ENCODE measurements around the gene CIRBP.

Gene CIRBP

DNA sequence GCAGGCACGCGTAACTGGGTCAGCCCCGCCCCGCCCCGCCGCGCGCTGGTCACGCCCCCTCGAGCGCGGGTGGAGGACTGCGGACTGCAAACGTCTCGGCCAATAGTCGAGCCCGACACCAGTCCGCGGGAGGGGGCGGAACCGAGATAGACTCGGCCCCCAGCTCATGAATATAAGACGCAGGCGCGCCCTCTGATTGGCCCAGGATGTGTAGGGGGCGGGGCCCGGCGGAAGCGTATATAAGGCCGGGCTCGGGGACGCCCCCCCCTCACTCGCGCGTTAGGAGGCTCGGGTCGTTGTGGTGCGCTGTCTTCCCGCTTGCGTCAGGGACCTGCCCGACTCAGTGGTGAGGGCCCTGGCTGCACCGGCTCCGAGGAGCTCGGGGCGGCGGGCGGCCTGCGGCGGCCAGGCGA lies at the start of gene CIRBP:
CIRBP (plus strand) TSS at position 268 of the 413 bp plus-strand sequence. CDS start 1,602 bp downstream, outside the sequence.
- DNase-seq: peak; percentile 98 to 99

DNA sequence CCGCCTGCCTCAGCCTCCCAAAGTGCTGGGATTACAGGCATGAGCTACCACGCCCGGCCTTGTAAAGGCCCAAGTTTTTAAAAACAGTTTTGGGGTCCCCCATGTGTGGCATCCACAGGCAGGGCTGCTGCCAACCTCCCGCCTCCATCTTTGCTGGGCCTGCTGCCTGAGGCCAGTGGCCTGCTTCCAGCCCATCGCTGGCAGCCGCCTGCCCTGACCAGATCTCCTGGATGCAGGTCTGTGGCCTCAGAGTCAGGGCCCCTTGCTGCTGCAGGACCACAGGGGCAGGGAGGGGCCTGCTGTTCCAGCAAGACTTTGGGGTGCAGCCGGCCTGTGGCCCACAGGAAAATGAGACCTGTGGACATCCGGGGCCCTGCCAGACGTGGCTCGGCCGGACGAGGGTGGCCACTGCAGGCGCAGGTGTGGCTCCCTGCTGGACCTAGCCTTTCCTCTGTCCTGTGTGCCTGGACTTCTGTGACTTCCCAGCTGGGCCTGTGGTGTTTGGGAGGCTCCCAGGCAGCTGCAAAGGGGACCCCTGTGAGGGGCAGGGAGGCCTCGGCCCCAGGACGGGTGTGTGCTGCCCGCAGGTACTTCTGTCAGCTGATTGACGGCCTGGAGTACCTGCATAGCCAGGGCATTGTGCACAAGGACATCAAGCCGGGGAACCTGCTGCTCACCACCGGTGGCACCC lies 49.2 kb upstream of the CIRBP start:
- DNase-seq: no peak

DNA sequence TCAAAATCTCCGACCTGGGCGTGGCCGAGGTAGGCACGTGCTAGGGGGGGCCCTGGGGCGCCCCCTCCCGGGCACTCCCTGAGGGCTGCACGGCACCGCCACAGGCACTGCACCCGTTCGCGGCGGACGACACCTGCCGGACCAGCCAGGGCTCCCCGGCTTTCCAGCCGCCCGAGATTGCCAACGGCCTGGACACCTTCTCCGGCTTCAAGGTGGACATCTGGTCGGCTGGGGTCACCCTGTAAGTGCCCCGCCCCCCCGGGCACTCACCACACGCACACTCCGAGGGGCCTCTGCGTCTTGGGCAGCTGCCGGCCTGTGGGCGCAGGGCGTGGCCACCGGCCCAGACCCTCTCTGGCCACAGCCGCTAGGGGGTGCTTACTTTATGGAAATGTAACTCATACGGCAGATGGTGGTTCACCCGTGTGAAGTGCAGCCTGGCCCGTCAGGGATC lies 48.6 kb upstream of the CIRBP start:
- peak; percentile 70 to 86 for DNase-seq

DNA sequence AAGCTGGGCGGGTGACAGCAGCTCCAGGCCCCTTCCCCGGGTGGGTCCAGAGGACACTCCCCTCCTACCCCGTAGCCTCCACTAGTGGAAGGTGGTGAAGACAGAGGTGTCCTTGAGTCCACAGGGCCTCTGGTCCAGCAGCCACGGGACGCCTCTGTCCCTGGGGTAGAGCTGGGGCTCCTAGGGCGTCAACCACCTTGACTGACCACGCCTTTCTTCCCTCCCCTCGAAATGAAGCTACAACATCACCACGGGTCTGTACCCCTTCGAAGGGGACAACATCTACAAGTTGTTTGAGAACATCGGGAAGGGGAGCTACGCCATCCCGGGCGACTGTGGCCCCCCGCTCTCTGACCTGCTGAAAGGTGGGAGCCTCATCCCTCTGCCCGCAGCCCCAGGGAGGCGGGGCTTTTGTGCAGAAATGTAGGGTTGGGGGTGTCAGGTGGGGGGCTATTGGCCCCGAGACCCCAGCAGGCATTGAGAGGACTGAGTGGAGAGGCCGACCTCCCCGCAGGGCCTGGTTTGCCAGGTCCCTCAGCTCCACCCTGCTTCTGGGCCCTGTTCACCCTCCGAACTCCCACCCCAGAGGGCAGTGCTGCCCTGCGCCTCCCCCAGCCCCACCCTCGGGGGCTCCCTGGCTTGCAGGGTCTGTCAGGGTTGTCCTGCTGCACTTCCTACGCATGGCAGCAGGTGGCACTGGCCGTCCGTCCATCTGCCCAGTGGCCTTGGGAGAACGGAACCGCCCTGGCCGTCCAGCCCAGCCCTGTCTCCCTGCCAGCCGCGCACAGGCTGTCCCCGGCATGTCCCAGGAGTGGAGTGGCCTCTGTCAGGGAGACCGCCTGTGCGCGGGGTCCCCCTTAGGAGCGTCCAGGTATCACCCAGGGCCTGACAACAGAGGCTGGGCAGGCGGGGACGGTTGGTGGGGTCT lies 47.9 kb upstream of the CIRBP start:
- peak in 1 of 2 experiments; percentile 34 for DNase-seq

DNA sequence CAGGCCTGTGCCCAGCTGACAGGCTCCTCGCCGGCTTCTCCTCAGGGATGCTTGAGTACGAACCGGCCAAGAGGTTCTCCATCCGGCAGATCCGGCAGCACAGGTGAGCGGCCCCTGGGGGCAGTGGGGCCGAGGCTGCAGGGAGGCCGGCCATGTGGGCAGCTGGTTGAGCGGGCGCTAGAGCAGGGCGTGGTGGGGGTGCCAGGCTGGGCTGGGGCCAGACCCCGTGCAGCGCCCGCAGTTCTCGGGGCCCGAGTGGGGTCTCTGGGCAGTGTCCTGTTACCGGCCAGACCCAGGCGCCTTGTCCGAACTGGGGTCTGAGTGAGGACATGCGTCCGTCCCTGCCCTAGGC lies 47.3 kb upstream of the CIRBP start:
- no peak for DNase-seq

DNA sequence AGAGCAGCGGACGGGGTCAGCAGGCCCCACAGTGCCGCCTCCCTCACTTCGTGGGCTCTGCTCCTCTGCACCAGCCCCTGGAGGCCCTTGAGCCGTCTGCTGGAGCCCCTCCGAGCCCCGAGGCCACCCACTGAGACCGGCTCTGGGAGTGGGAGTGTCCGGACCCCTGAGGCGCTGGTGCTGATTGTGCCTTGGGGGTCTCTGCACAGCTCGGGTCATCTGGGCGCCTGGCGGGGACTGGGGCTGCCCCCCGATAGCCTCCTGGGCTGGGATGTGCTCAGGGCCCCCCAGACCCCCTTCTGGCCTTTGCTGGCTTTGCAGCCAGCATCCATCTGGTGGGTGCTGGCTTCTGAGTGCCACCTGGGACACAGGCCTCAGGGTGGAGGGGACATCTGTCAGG lies 46.7 kb upstream of the CIRBP start:
- peak in 1 of 2 experiments; percentile 61 for DNase-seq

DNA sequence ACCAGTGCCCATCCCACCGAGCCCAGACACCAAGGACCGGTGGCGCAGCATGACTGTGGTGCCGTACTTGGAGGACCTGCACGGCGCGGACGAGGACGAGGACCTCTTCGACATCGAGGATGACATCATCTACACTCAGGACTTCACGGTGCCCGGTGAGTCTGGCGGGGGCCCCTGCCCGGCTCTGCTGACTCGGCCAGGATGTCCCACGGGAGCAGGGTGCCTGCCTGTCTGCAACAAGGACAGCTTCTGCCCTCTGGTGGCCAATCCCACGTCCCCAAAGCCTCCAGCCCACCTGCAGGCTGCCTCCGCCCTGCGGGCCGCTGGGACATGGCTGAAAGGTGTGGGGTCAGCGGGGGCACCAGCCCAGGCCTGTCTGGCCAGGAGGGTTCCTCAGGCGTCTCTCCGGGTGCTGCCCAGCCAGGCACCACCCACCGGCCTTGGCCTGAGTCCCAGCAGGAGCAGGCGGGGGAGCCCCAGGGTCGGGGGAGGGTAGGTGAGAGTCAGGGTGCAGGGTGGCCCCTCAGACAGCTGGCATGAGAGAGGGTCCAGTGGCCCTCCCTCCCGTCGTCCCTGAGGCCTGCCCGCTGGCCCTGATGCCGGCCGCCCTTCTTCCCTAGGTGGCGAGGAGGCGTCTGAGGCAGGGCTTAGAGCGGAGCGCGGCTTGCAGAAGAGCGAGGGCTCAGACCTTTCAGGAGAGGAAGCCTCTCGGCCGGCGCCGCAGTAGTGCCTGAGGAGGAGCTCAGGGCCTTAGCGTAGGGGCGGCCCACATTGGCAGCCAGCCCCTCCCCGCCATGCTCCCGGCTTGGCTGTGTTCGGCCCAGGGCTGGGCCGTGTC lies 45.9 kb upstream of the CIRBP start:
- peak in 1 of 2 experiments; percentile 37 for DNase-seq

DNA sequence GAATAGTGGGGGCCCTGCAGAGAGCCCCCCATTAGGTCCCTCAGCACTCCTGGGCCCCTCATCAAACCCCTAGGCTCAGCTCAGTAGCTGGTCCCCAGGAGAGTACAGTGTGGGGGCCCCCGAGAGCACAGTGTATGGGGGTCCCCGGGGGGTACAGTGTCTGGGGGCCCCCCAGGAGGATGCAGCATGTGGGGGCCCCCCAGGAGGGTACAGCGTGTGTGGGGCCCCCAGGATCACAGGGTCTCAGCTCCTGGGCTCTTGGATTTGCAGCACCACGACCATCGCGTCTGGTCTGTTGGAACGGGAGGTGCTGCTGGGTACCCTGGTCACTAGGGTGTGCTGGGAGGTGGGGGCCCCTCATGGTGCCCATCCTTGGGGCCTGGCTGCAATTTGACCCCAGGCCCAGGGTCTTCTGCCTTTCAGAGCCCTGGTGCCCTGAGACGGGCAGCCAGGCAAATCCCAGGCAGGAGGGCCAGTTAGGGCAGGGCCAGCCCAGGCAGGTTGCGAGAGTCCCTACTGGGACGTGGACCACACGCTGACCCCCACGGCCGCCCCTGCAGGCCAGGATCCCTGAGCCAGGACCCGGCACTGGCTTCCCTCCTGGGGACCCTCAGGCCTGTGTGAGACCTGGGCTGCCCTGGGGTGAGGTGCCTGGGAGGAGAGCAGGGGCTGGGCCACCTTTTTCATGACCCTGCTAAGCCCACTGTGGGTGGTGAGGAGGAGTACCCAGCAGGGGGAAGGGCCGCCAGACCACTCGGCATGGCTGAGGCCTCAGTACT lies 44.9 kb upstream of the CIRBP start:
- no peak for DNase-seq

DNA sequence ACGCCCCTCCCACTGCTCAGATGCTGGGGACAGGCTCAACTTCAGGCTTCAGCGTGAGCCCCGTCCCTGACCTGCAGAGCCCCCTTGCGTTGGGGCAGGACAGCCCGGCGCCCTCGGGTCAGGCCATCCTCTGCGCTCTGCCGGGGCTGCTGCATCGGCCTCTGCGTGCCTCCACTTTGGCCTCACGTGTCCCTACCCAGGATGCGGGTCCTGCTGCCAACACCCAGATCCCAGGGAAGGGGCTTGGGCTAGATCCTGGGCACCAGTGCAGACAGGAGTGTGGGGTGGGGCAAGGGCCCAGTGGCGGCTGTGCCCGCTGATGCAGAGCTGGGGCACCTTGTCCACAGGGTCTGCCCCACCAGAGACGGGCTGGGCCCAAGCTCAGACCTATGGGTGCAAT lies 44.3 kb upstream of the CIRBP start:
- DNase-seq: no peak

DNA sequence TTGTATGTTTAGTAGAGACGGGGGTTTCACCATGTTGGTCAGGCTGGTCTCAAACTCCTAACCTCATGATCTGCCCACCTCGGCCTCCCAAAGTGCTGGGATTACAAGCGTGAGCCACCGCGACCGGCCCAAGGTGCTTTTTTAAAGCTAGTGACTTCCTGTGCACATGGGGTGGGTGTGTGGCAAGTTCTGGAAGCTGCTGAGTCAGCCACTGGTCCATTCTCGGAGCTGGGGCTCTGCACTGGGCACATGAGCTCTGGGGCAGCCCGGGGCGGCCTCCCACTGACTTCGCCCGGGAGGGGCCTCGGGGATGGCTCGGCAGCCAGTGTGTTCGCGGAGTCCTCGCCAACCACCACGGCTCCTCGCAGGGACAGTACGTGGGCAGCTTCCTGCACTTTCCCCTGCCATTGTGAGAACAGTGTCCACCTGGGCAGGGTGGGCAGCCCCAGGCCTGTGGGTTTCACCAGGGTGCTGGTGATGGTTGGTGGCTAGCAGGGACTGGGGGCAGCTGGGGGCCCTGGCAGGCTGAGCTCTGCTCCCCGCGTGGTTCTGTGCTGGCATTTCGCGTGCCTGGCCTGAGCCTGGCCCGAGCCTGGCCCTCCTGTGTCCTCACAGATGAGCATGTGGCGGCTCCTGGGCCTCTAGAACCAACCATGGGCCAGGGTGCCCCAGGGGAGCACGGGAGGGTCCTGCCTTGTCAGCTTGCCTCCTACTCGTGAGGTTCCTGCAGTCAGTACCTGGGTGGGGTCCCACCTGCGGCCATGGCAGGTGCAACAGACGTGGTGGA lies 43.5 kb upstream of the CIRBP start:
- DNase-seq: no peak

DNA sequence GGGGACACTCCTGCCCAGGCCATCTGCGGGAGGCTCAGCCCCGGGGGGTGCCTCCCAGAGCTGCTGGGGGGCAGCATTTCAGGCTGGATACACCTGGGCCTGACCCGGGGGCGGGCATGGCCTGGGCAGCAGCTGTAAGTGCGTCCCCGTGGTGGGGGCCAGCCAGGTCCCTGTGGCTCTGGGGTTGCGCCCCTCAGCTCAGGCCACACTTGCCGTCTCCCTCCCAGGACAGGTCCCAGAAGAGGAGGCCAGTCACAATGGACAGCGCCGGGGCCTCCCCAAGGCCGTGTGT lies 43.0 kb upstream of the CIRBP start:
- no peak for DNase-seq

DNA sequence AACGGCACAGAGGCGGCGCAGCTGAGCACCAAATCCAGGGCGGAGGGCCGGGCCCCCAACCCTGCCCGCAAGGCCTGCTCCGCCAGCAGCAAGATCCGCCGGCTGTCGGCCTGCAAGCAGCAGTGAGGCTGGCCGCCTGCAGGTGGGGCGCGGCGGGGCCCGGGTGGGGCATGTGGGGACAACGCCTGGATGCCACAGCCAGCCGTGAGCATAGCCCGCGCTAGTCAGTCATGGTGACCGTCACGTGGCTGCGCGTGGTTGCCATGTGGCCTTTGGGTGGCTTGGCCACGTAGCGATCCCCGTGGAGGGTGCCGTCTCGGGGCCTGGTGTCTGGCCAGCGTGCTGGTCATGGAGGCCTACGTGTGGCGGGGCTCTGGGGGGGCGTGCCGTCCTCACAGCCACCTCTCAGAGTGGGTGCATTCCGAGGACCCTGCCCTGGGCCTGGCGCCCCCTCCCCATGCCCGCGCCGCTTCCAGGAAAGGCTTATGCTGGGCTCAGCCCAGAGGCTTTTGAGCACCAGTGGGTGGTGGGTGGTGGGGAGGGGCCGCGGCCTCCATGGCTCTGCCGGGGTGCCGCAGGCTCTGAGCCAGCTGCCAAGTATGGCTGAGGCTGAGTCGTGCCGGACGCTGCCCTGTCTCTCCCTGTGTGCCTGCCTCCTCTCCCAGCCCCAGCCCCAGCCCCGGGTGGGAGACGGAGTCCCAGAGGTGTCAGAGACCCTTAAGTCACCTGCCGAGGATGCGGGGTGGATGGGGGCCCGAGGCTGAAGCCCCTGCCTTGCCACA lies 42.4 kb upstream of the CIRBP start:
- no peak for DNase-seq

DNA sequence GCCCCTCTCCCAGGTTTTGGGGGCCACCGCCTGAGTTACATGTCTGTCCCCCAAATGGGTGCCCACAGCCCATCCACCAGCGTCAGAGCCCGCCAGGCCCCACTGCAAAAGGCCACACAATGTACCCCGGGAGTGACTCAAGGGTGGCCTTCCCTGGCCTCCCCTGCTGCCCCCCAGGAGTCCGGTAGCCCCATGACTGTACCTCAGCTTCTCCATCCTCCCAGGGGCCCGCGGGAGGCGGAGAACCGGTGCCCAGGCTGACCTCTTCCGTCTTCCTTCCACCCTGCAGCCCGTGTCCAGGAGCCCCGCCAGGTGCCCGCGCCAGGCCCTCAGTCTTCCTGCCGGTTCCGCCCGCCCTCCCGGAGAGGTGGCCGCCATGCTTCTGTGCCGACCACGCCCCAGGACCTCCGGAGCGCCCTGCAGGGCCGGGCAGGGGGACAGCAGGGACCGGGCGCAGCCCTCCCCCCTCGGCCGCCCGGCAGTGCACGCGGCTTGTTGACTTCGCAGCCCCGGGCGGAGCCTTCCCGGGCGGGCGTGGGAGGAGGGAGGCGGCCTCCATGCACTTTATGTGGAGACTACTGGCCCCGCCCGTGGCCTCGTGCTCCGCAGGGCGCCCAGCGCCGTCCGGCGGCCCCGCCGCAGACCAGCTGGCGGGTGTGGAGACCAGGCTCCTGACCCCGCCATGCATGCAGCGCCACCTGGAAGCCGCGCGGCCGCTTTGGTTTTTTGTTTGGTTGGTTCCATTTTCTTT lies 41.7 kb upstream of the CIRBP start:
- DNase-seq: no peak

DNA sequence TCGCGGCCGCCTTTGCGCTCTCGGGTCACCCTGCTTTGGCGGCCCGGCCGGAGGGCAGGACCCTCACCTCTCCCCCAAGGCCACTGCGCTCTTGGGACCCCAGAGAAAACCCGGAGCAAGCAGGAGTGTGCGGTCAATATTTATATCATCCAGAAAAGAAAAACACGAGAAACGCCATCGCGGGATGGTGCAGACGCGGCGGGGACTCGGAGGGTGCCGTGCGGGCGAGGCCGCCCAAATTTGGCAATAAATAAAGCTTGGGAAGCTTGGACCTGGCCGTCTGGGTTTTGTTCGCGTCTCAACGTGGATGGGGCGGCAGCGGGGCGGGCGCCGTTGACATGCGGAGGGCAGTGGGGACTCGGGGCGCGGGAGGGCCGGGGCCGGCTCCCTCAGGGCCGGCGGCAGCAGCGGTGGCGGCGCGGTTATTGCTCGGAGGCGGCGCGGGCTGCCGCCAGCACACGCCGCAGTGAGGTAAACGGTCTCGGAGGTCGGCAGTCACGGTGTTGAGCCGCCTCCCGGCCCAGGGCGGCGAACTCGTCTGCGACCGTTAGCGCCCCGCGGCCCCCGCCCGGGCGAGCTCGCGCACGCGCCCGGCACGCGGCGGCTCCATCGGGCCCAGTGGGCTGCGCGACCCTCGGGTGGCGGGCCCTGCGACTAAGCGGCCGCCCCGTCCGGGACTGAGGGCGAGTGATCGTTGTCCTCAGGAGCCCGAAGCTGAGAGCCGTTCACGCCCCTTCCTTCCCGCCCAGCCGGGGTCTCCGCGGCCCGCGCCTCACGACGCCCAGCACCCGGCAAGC lies 40.8 kb upstream of the CIRBP start:
- no peak for DNase-seq

DNA sequence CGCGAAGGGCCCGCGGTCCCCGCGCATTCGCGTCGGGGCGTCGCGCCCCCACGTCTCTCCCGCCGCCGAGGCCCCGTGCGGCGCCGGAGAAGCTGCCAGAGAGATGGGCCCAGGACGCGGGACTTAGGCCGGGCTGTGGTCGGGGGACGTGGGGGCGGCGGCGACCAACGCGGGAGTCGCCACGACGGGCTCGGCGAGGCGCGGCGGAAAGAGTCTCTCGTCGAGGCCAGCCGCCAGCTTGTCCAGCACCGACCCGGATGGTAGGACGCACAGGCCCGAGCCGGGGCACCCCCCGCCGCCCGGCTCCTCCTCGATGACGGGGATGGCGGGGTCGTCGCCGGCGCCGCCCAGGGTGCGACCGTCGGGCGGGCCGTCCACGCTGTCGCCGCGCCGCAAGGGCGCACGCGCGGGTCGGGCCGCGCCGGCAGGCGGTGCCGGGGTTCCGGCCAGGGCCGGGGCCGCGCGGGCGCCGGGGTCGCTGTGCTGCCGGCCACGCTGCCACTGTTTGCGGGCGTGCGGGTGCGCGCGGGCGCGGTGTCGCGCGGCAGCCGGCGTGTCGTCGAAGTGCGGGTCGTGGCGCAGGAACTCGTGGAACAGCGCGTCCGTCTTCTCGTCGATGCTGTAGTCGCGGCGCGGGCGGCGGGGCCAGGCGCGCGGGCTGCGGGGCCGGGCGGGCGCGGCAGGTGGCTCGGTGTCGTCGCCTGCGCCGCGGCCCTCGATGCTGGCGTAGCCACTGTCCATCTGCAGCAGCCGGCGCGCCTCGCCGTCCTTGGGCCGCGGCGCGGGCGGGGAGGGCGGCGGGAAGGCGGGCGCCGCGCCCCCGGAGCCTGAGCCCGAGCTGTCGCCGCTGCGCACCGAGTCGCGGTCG lies 39.8 kb upstream of the CIRBP start:
- no peak for DNase-seq

DNA sequence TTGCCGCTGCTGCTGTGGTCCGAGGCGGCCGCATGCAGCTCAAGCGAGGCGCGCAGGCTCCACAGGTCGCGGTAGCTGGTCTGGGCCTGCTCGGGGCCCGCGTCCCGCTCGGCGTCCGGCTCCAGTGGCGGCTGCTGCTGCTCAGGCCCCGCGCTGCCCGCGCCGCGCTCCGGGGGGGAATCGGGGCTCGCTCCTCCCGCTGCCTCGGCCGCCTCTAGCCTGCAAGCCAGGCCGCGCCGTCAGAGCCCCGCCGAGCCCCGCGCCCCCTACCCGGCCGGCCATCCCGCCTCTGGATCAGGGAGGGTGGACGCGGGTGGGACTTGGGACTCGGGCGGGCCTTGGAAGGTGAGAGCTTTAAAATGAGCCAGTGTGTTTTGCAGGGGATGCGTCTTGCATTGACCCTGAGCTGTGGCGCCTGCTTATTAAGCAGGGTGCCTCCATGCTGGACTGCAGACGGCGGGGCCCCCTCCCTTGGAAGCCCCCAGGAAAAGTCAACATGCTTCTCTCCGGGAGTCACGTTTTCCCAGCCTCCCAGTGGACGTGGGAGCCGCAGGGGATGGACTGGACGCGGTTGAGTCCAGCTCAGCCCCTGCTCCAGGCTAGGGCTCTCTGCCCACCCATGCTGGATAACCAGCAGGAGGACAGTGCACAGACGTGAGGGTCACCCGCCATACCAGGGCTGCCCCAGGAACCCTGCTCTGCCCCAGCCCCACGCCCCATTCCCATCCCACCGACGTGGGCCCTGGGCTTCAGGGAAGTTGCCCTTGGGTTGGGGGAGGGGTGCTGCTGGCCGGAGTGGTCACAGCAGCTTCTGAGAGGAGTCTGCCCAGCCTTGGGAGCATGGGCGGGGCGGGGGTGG lies 39.0 kb upstream of the CIRBP start:
- DNase-seq: no peak

DNA sequence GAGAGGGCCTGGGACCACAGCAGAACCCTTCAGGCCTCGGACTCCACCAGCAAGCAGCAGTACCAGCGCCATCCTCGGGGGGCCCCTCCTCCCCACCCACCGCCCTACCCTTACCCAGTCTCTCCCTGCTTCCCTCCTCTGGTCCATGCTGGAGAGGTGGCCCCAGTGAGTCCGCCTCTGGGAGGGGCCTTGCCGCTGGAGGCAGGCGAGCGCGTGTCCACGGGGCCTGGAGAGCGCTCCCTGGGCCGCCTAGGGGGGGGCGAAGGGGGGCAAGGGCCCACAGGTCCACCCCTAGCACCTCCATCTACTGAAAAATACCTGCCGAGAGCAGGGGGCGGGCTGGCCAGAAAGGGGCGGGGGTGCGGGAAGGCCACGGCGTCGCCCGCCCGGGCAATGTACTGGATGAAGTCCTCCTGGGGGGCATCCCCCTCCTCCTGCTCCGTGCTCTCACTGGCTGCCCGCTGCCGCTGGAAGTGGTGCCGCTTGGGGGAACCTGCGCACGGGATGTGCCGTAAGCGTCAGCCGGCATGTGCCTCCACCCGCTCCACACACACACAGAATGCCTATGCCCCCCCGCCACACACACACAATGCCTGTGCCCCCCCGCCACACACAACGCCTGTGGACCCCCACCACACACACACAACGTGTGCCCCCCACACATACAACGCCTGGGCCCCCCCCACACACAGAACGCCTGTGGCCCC lies 38.2 kb upstream of the CIRBP start:
- DNase-seq: no peak

Measured in NCI-H524 (cell line).